Measurements from ENCODE around the gene EHF.

The EHF gene

GRCh38 chr11:34642873-34643272 is 22.0 kb downstream of the EHF start:
- H3K4me1 ChIP-seq (ENCODE audit: control insufficient read depth, insufficient read depth, low read length) = no peaks in the 10 kb centered on the region
- H3K9ac ChIP-seq (ENCODE audit: low read length) = no peak overlapping the region
- H3K4me3 ChIP-seq (ENCODE audit: low read length) = no peak overlapping the region
- no peaks in the 10 kb centered on the region for H3K27me3 ChIP-seq (ENCODE audit: control insufficient read depth, insufficient read depth, low read length)
- H3K36me3 ChIP-seq (ENCODE audit: control insufficient read depth, insufficient read depth, low read length) = no peaks in the 10 kb centered on the region
- no peak overlapping the region for H3K27ac ChIP-seq (ENCODE audit: low read depth, low read length)

- H3K27me3 ChIP-seq (ENCODE audit: control insufficient read depth, insufficient read depth, low read length) = no peaks in the 10 kb centered on the region
- H3K4me3 ChIP-seq (ENCODE audit: low read length) = no peak overlapping the region
- no peak overlapping the region for H3K9ac ChIP-seq (ENCODE audit: low read length)
- no peaks in the 10 kb centered on the region for H3K4me1 ChIP-seq (ENCODE audit: control insufficient read depth, insufficient read depth, low read length)
- H3K36me3 ChIP-seq (ENCODE audit: control insufficient read depth, insufficient read depth, low read length) = peaks cover under 1% of the 10 kb centered on the region
- H3K27ac ChIP-seq (ENCODE audit: low read depth, low read length) = no peak overlapping the region
These were observed 22.4 kb downstream of the EHF start for GRCh38 chr11:34643311-34643710.

- no peaks in the 10 kb centered on the region for H3K27me3 ChIP-seq (ENCODE audit: control insufficient read depth, insufficient read depth, low read length)
- H3K9ac ChIP-seq (ENCODE audit: low read length) = no peak overlapping the region
- H3K4me3 ChIP-seq (ENCODE audit: low read length) = no peak overlapping the region
- no peaks in the 10 kb centered on the region for H3K4me1 ChIP-seq (ENCODE audit: control insufficient read depth, insufficient read depth, low read length)
- H3K36me3 ChIP-seq (ENCODE audit: control insufficient read depth, insufficient read depth, low read length) = peaks cover 3% of the 10 kb centered on the region
- no peak overlapping the region for H3K27ac ChIP-seq (ENCODE audit: low read depth, low read length)
These were observed 23.0 kb downstream of the EHF start for GRCh38 chr11:34643846-34644245.

GRCh38 chr11:34644669-34645406 is 23.9 kb downstream of the EHF start:
- Histone ChIP-seq H3K9ac (ENCODE audit: low read length) (no peak overlapping the region), H3K4me3 (ENCODE audit: low read length) (no peak overlapping the region), H3K27ac (ENCODE audit: low read depth, low read length) (no peak overlapping the region), H3K36me3 (ENCODE audit: control insufficient read depth, insufficient read depth, low read length) (peaks cover 3% of the 10 kb centered on the region), H3K4me1 (ENCODE audit: control insufficient read depth, insufficient read depth, low read length) (no peaks in the 10 kb centered on the region), H3K27me3 (ENCODE audit: control insufficient read depth, insufficient read depth, low read length) (no peaks in the 10 kb centered on the region)

- Histone ChIP-seq H3K36me3 (ENCODE audit: control insufficient read depth, insufficient read depth, low read length) (peaks cover 3% of the 10 kb centered on the region), H3K27me3 (ENCODE audit: control insufficient read depth, insufficient read depth, low read length) (no peaks in the 10 kb centered on the region), H3K27ac (ENCODE audit: low read depth, low read length) (no peak overlapping the region), H3K9ac (ENCODE audit: low read length) (no peak overlapping the region), H3K4me3 (ENCODE audit: low read length) (no peak overlapping the region), H3K4me1 (ENCODE audit: control insufficient read depth, insufficient read depth, low read length) (no peaks in the 10 kb centered on the region)
These were observed 25.5 kb downstream of the EHF start for GRCh38 chr11:34646431-34646830.

GRCh38 chr11:34647131-34647530 is 26.2 kb downstream of the EHF start:
- Histone ChIP-seq H3K27ac (ENCODE audit: low read depth, low read length) (no peak overlapping the region), H3K9ac (ENCODE audit: low read length) (no peak overlapping the region), H3K36me3 (ENCODE audit: control insufficient read depth, insufficient read depth, low read length) (peaks cover 3% of the 10 kb centered on the region), H3K4me3 (ENCODE audit: low read length) (no peak overlapping the region), H3K27me3 (ENCODE audit: control insufficient read depth, insufficient read depth, low read length) (no peaks in the 10 kb centered on the region), H3K4me1 (ENCODE audit: control insufficient read depth, insufficient read depth, low read length) (no peaks in the 10 kb centered on the region)

- H3K9ac ChIP-seq (ENCODE audit: low read length) = no peak overlapping the region
- H3K4me3 ChIP-seq (ENCODE audit: low read length) = no peak overlapping the region
- H3K27me3 ChIP-seq (ENCODE audit: control insufficient read depth, insufficient read depth, low read length) = no peaks in the 10 kb centered on the region
- peaks cover 3% of the 10 kb centered on the region for H3K36me3 ChIP-seq (ENCODE audit: control insufficient read depth, insufficient read depth, low read length)
- H3K27ac ChIP-seq (ENCODE audit: low read depth, low read length) = no peak overlapping the region
- H3K4me1 ChIP-seq (ENCODE audit: control insufficient read depth, insufficient read depth, low read length) = no peaks in the 10 kb centered on the region
These were observed 26.6 kb downstream of the EHF start for GRCh38 chr11:34647532-34647931.

GRCh38 chr11:34648036-34648435 is 27.1 kb downstream of the EHF start:
- no peak overlapping the region for H3K27ac ChIP-seq (ENCODE audit: low read depth, low read length)
- H3K27me3 ChIP-seq (ENCODE audit: control insufficient read depth, insufficient read depth, low read length) = no peaks in the 10 kb centered on the region
- no peak overlapping the region for H3K9ac ChIP-seq (ENCODE audit: low read length)
- no peak overlapping the region for H3K4me3 ChIP-seq (ENCODE audit: low read length)
- no peaks in the 10 kb centered on the region for H3K4me1 ChIP-seq (ENCODE audit: control insufficient read depth, insufficient read depth, low read length)
- H3K36me3 ChIP-seq (ENCODE audit: control insufficient read depth, insufficient read depth, low read length) = peaks cover 3% of the 10 kb centered on the region

- peaks cover 3% of the 10 kb centered on the region for H3K36me3 ChIP-seq (ENCODE audit: control insufficient read depth, insufficient read depth, low read length)
- H3K4me3 ChIP-seq (ENCODE audit: low read length) = no peak overlapping the region
- no peak overlapping the region for H3K9ac ChIP-seq (ENCODE audit: low read length)
- H3K27me3 ChIP-seq (ENCODE audit: control insufficient read depth, insufficient read depth, low read length) = no peaks in the 10 kb centered on the region
- no peak overlapping the region for H3K27ac ChIP-seq (ENCODE audit: low read depth, low read length)
- H3K4me1 ChIP-seq (ENCODE audit: control insufficient read depth, insufficient read depth, low read length) = no peaks in the 10 kb centered on the region
These were observed 28.7 kb downstream of the EHF start for GRCh38 chr11:34649597-34649996.

GRCh38 chr11:34650528-34650927 is 29.6 kb downstream of the EHF start:
- no peak overlapping the region for H3K4me3 ChIP-seq (ENCODE audit: low read length)
- H3K36me3 ChIP-seq (ENCODE audit: control insufficient read depth, insufficient read depth, low read length) = peaks cover 3% of the 10 kb centered on the region
- no peaks in the 10 kb centered on the region for H3K4me1 ChIP-seq (ENCODE audit: control insufficient read depth, insufficient read depth, low read length)
- no peak overlapping the region for H3K9ac ChIP-seq (ENCODE audit: low read length)
- H3K27ac ChIP-seq (ENCODE audit: low read depth, low read length) = no peak overlapping the region
- no peaks in the 10 kb centered on the region for H3K27me3 ChIP-seq (ENCODE audit: control insufficient read depth, insufficient read depth, low read length)

GRCh38 chr11:34651551-34651950 is 30.7 kb downstream of the EHF start:
- no peaks in the 10 kb centered on the region for H3K27me3 ChIP-seq (ENCODE audit: control insufficient read depth, insufficient read depth, low read length)

GRCh38 chr11:34652191-34652973 is 31.5 kb downstream of the EHF start:
- Histone ChIP-seq H3K4me3 (ENCODE audit: low read length) (no peak overlapping the region), H3K27ac (ENCODE audit: low read depth, low read length) (no peak overlapping the region), H3K9ac (ENCODE audit: low read length) (no peak overlapping the region), H3K36me3 (ENCODE audit: control insufficient read depth, insufficient read depth, low read length) (peaks cover 3% of the 10 kb centered on the region), H3K27me3 (ENCODE audit: control insufficient read depth, insufficient read depth, low read length) (no peaks in the 10 kb centered on the region), H3K4me1 (ENCODE audit: control insufficient read depth, insufficient read depth, low read length) (no peaks in the 10 kb centered on the region)

More at GRCh38 chr11:34651551-34651950, 30.7 kb downstream of the EHF start:
- Histone ChIP-seq H3K4me1 (ENCODE audit: control insufficient read depth, insufficient read depth, low read length) (no peaks in the 10 kb centered on the region), H3K27ac (ENCODE audit: low read depth, low read length) (no peak overlapping the region), H3K9ac (ENCODE audit: low read length) (no peak overlapping the region), H3K36me3 (ENCODE audit: control insufficient read depth, insufficient read depth, low read length) (peaks cover 3% of the 10 kb centered on the region), H3K4me3 (ENCODE audit: low read length) (no peak overlapping the region)

GRCh38 chr11:34653031-34653430 is 32.1 kb downstream of the EHF start:
- Histone ChIP-seq H3K36me3 (ENCODE audit: control insufficient read depth, insufficient read depth, low read length) (peaks cover 3% of the 10 kb centered on the region), H3K27me3 (ENCODE audit: control insufficient read depth, insufficient read depth, low read length) (no peaks in the 10 kb centered on the region), H3K27ac (ENCODE audit: low read depth, low read length) (no peak overlapping the region), H3K4me3 (ENCODE audit: low read length) (no peak overlapping the region), H3K9ac (ENCODE audit: low read length) (no peak overlapping the region), H3K4me1 (ENCODE audit: control insufficient read depth, insufficient read depth, low read length) (no peaks in the 10 kb centered on the region)
